H1 (cell line): ENCODE data around the gene PDIA5. TPM values are rescaled to one million over a fixed set of nuclear protein-coding genes. Genes with fewer than 3 reads are reported as not detected.

Experiments
- CTCF ChIA-PET: fragments of 300-600 bp; sonication (Branson Sonifier 250); formaldehyde crosslinking; loops from one replicate; lab custom pipeline; 2021; ENCODE audit not compliant: partially characterized antibody; lab: Charles Lee
- POLR2A ChIA-PET: fragments of 300-600 bp; sonication (Branson Sonifier 250); formaldehyde crosslinking; loops from one replicate; lab custom pipeline; 2021; ENCODE audit warnings: inconsistent platforms; ENCODE audit not compliant: partially characterized antibody; lab: Charles Lee
- DNase-seq, 2 experiments: peaks; one replicate each; pipeline versions ENCODE4 v3.0.0 to v3.0.0-alpha.2; 2010 to 2022; ENCODE audit warnings: low spot score in 2 of 2, low read depth in 1 of 2, mixed read lengths in 1 of 2
- FAIRE-seq: peaks from 2 replicates; lab custom pipeline; 2011; peaks lifted over from hg19 to GRCh38; lab: Jason Lieb, UNC
- H2AFZ ChIP-seq: 2 replicates; pipeline ENCODE4 v1.8.1; 2012; ENCODE audit warnings: low read length, inconsistent platforms
- H2AK5ac ChIP-seq: 2 replicates; pipeline ENCODE4 v1.6.1; 2013; ENCODE audit warnings: low read depth, low read length
- H2BK120ac ChIP-seq: replicated peaks from 2 replicates; pipeline ENCODE3; 2013; ENCODE audit warnings: low read depth, low read length, inconsistent platforms
- H2BK12ac ChIP-seq: 2 replicates; pipeline ENCODE4 v1.6.1; 2013; ENCODE audit warnings: low read depth, low read length
- H2BK15ac ChIP-seq: 2 replicates; pipeline ENCODE4 v1.6.1; 2013; ENCODE audit warnings: low read length
- H2BK20ac ChIP-seq: 2 replicates; pipeline ENCODE4 v1.6.1; 2013; ENCODE audit warnings: low read length
- H2BK5ac ChIP-seq: 2 replicates; pipeline ENCODE4 v1.6.1; 2013; ENCODE audit warnings: low read depth, low read length
- H3K14ac ChIP-seq: 2 replicates; pipeline ENCODE4 v1.6.1; 2013; ENCODE audit warnings: inconsistent platforms; ENCODE audit not compliant: insufficient read length
- H3K18ac ChIP-seq: 2 replicates; pipeline ENCODE4 v1.6.1; 2013; ENCODE audit warnings: low read length; ENCODE audit errors: extremely low read depth
- H3K23ac ChIP-seq: 2 replicates; pipeline ENCODE4 v1.6.1; 2013; ENCODE audit warnings: inconsistent platforms; ENCODE audit not compliant: insufficient read length
- H3K23me2 ChIP-seq: 2 replicates; pipeline ENCODE4 v1.6.1; 2013; ENCODE audit warnings: low read depth, low read length
- H3K27ac ChIP-seq: 2 replicates; pipeline ENCODE4 v1.6.1; 2011; ENCODE audit warnings: low read depth, low read length, inconsistent platforms
- H3K27me3 ChIP-seq, 4 experiments: replicated peaks in 1 of 4; 1 replicate in 1 of 4; 2 replicates in 3 of 4; pipeline versions ENCODE4 v1.6.1 to v1.8.1; 2011 to 2013; ENCODE audit warnings: low read length in 3 of 4, mild to moderate bottlenecking in 3 of 4, inconsistent platforms in 2 of 4, mixed read lengths in 2 of 4, moderate library complexity in 1 of 4; ENCODE audit not compliant: control insufficient read depth in 3 of 4, insufficient read depth in 3 of 4; ENCODE audit errors: extremely low read depth in 1 of 4
- H3K36me3 ChIP-seq, 4 experiments: 2 replicates each; pipeline versions ENCODE4 v1.6.1 to v1.8.1; 2011 to 2013; ENCODE audit warnings: mild to moderate bottlenecking in 4 of 4, low read length in 3 of 4, moderate library complexity in 2 of 4, control low read depth in 1 of 4, inconsistent platforms in 1 of 4; ENCODE audit not compliant: insufficient read depth in 4 of 4, control insufficient read depth in 2 of 4
- H3K4ac ChIP-seq: replicated peaks from 2 replicates; pipeline ENCODE3; 2013; ENCODE audit warnings: low read length, low read depth, mixed read lengths, inconsistent platforms; ENCODE audit not compliant: insufficient read length
- H3K4me1 ChIP-seq, 4 experiments: replicated peaks in 1 of 4; 1 replicate in 1 of 4; 2 replicates in 3 of 4; pipeline versions ENCODE4 v1.6.1 to v1.8.1; 2011 to 2013; ENCODE audit warnings: low read length in 3 of 4, inconsistent platforms in 2 of 4, mixed read lengths in 1 of 4; ENCODE audit not compliant: insufficient read depth in 4 of 4, control insufficient read depth in 3 of 4
- H3K4me2 ChIP-seq, 2 experiments: 2 replicates each; pipeline versions ENCODE4 v1.6.1 to v1.8.1; 2011 to 2013; ENCODE audit warnings: low read depth in 2 of 2, low read length in 2 of 2, control low read depth in 1 of 2, inconsistent platforms in 1 of 2, mild to moderate bottlenecking in 1 of 2; ENCODE audit not compliant: insufficient read depth in 1 of 2
- H3K4me3 ChIP-seq, 4 experiments: fragments of 200-600, 300-600 bp in 1 of 4; sonication (generic), shearing (Covaris generic), sonication (Bioruptor Twin) in 1 of 4; 2 replicates each; pipeline versions ENCODE4 v1.5.1 to v1.8.1; 2011 to 2016; ENCODE audit warnings: low read length in 4 of 4, low read depth in 3 of 4, control low read depth in 2 of 4, inconsistent platforms in 2 of 4, mild to moderate bottlenecking in 2 of 4, mixed read lengths in 1 of 4, moderate library complexity in 1 of 4; ENCODE audit not compliant: insufficient read depth in 2 of 4; ENCODE audit errors: extremely low read depth in 1 of 4
- H3K56ac ChIP-seq: replicated peaks from 2 replicates; pipeline ENCODE3; 2013; ENCODE audit warnings: low read depth, mild to moderate bottlenecking, mixed read lengths, low read length, inconsistent platforms; ENCODE audit not compliant: insufficient read length
- H3K79me1 ChIP-seq: 2 replicates; pipeline ENCODE4 v1.6.1; 2013; ENCODE audit warnings: low read depth, low read length, control low read depth
- H3K79me2 ChIP-seq, 2 experiments: 2 replicates each; pipeline versions ENCODE4 v1.6.1 to v1.8.1; 2012 to 2013; ENCODE audit warnings: low read length in 2 of 2, mild to moderate bottlenecking in 2 of 2, inconsistent platforms in 1 of 2; ENCODE audit not compliant: insufficient read depth in 2 of 2, control insufficient read depth in 1 of 2
- H3K9ac ChIP-seq, 4 experiments: replicated peaks in 1 of 4; 1 replicate in 1 of 4; 2 replicates in 3 of 4; pipeline versions ENCODE4 v1.6.1 to v1.8.1; 2011 to 2013; ENCODE audit warnings: low read depth in 3 of 4, low read length in 3 of 4, control low read depth in 2 of 4, mild to moderate bottlenecking in 2 of 4, moderate library complexity in 2 of 4, inconsistent platforms in 1 of 4; ENCODE audit errors: extremely low read depth in 1 of 4
- H3K9me3 ChIP-seq, 2 experiments: 2 replicates each; pipeline versions ENCODE4 v1.6.1 to v1.8.1; 2012 to 2013; ENCODE audit warnings: mild to moderate bottlenecking in 2 of 2, moderate library complexity in 2 of 2, control low read depth in 1 of 2, inconsistent platforms in 1 of 2, low read depth in 1 of 2, low read length in 1 of 2, mixed read lengths in 1 of 2; ENCODE audit not compliant: insufficient read depth in 2 of 2
- H4K20me1 ChIP-seq, 2 experiments: replicated peaks in 1 of 2; 2 replicates each; pipeline versions ENCODE3 to v1.8.1; 2011 to 2013; ENCODE audit warnings: inconsistent platforms in 2 of 2, low read length in 2 of 2, mild to moderate bottlenecking in 1 of 2; ENCODE audit not compliant: insufficient read depth in 2 of 2, control insufficient read depth in 1 of 2
- H4K5ac ChIP-seq: 2 replicates; pipeline ENCODE4 v1.6.1; 2013; ENCODE audit warnings: low read length, low read depth, mixed read lengths, inconsistent platforms; ENCODE audit not compliant: insufficient read length
- H4K8ac ChIP-seq: 2 replicates; pipeline ENCODE4 v1.8.0; 2013; ENCODE audit warnings: mild to moderate bottlenecking, moderate library complexity, low read length, inconsistent platforms; ENCODE audit not compliant: insufficient read depth; ENCODE audit errors: extremely low read depth
- H4K91ac ChIP-seq: replicated peaks from 2 replicates; pipeline ENCODE3; 2013; ENCODE audit warnings: low read length, mixed read lengths, inconsistent platforms; ENCODE audit not compliant: insufficient read length
- CTBP2 ChIP-seq: IDR thresholded peaks from 2 replicates; pipeline ENCODE4 v1.7.0; 2011; ENCODE audit warnings: borderline replicate concordance, mild to moderate bottlenecking, moderate library complexity, mixed read lengths, low read length; ENCODE audit not compliant: insufficient read depth, insufficient read length
- HDAC2 ChIP-seq, 2 experiments: fragments of 300-600 bp in 1 of 2; sonication (generic) in 1 of 2; IDR thresholded peaks; 2 replicates each; pipeline ENCODE4 v1.6.1; 2011 to 2012; ENCODE audit warnings: low read depth in 2 of 2, low read length in 2 of 2, mild to moderate bottlenecking in 2 of 2, moderate library complexity in 2 of 2, borderline replicate concordance in 1 of 2, inconsistent platforms in 1 of 2
- WGBS, 2 experiments: shearing (Covaris generic) in 1 of 2; methylation state at CpG; one replicate each; pipeline versions ENCODE4 v1.1.6 to v1.1.7; 2013 to 2015; ENCODE audit warnings: low lambda C conversion rate in 2 of 2, mixed read lengths in 2 of 2, inconsistent platforms in 1 of 2, low coverage in 1 of 2, missing lambda C conversion rate in 1 of 2; ENCODE audit not compliant: insufficient replicate concordance in 2 of 2, insufficient coverage in 1 of 2, insufficient read length in 1 of 2; ENCODE audit errors: extremely low coverage in 1 of 2, missing lambda C conversion rate in 1 of 2; 5-methylcytosine and 5-hydroxymethylcytosine counted together
- polyA plus RNA-seq, 7 experiments: library from polyadenylated mRNA; depleted of rRNA in 3 of 7; stranded (reverse) in 5 of 7; unstranded in 2 of 7; fragments of >200 nt in 5 of 7; fragments of 200-250 nt in 2 of 7; gene quantifications; 1 replicate in 5 of 7; 2 replicates in 1 of 7; 4 replicates in 1 of 7; pipeline versions ENCODE4 v1.2.1 to v1.2.3, GENCODE V29; 2011 to 2013; ENCODE audit warnings: missing spikeins in 2 of 7, mixed read lengths in 2 of 7
- total RNA-seq: library from RNA; stranded (reverse); fragmentation: NEBNext Ultra II Directional; extraction: Animal tissue kit (Norgen Biotek cat#: 25700); gene quantifications from 2 replicates; pipeline ENCODE4 v1.2.1, GENCODE V29; 2021

The PDIA5 gene
- total and polyA plus RNA-seq, 2 of the 8 experiments (the other 6 are each of a cell fraction or from before 2014, with no cell fraction given): 18.2 to 32.8 TPM

DNA sequence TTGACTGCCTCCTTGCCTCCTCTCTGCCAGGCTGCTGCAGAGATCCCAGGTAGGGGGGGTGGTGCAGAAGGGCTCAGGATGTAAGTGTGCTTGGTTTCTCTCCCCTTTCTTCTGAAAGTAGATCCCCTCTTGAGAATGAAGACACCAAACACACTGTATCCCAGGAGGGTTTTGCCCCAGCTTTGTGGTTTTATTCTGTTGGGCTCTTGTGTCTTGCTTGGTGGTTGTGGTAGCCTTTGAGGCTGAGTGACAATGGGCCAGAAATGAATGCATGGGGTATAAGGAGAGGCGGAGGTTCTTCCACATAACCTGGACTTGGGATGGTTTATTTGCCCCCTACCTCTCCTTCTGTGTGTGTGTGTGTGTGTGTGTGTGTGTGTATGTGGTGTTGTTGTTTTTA is 5.7 kb downstream of the PDIA5 start:
- WGBS, 2 experiments: 92% methylated on average over 1 of the region's 1 CpG; no CpG with 5 or more reads in 1 of the 2 experiments
- no peak overlapping the region for H3K23ac ChIP-seq
- no peak overlapping the region for H3K4ac ChIP-seq
- peaks cover 0 to 2% (median 0%) of the 10 kb centered on the region in 4 experiments; a peak in 1 of 7 replicates for H3K27me3 ChIP-seq
- no peak overlapping the region for H3K9ac ChIP-seq
- peaks cover 14% of the 10 kb centered on the region for H3K23me2 ChIP-seq
- no peak overlapping the region for H2BK12ac ChIP-seq
- H3K9me3 ChIP-seq: no peaks in the 10 kb centered on the region
- no peak overlapping the region for H2AK5ac ChIP-seq
- H4K91ac ChIP-seq: no peak overlapping the region
- POLR2A ChIA-PET: no interaction called here
- H4K20me1 ChIP-seq: peaks cover 17 to 28% of the 10 kb centered on the region in 2 experiments
- no peak overlapping the region; the same call in 1 of the 2 replicates for H2BK20ac ChIP-seq
- peaks cover 19 to 96% of the 10 kb centered on the region in 2 experiments for H3K79me2 ChIP-seq
- H3K4me2 ChIP-seq: no peak overlapping the region
- CTCF ChIA-PET: interaction anchor here (1.1 to 2.8 kb wide), 6 partner anchors 10 to 129 kb away, joined by 3 to 17 read pairs (median 4); no protein-coding TSS in a partner anchor
- peaks cover 24% of the 10 kb centered on the region for H3K79me1 ChIP-seq
- no peak for TF ChIP-seq HDAC2 (IDR thresholded peaks at IDR 0.05; ENCODE audit: borderline replicate concordance in 1 of 2, low read depth in 2 of 2, low read length in 2 of 2)
- TF ChIP-seq CTBP2: no peak
- TF ChIP-seq, all 59 proteins: peak for 0
- H3K4me3 ChIP-seq: no peak overlapping the region
- H3K27ac ChIP-seq: no peak overlapping the region
- H2BK5ac ChIP-seq: no peak overlapping the region
- no peak overlapping the region for H3K14ac ChIP-seq
- H2BK15ac ChIP-seq: no peak overlapping the region
- FAIRE-seq: no peak
- no peak overlapping the region for H3K18ac ChIP-seq
- peaks cover 7 to 17% (median 13%) of the 10 kb centered on the region in 4 experiments for H3K4me1 ChIP-seq
- H2BK120ac ChIP-seq: no peak overlapping the region
- H4K8ac ChIP-seq: no peak overlapping the region
- no peak overlapping the region for H2AFZ ChIP-seq
- H3K56ac ChIP-seq: no peak overlapping the region
- DNase-seq: no peak
- H4K5ac ChIP-seq: no peak overlapping the region
- no peaks in the 10 kb centered on the region for H3K36me3 ChIP-seq
